SK-N-SH (cell line): ENCODE data around the gene SHISA8. TPM values are rescaled to one million over a fixed set of nuclear protein-coding genes. Genes with fewer than 3 reads are reported as not detected.

Source experiments
- CTCF ChIA-PET: fragments of 300-600, 350-600 bp; formaldehyde crosslinking; extraction: SDS; loops from one replicate; lab custom pipeline; 2021; lab: Yijun Ruan, JAX
- POLR2A ChIA-PET: fragments of 350-600 bp; sonication (Branson Sonifier 250); formaldehyde crosslinking; extraction: SDS; loops from one replicate; lab custom pipeline; 2020; ENCODE audit warnings: antibody characterized with exemption, inconsistent platforms; lab: Yijun Ruan, JAX
- DNase-seq: peaks from one replicate; pipeline ENCODE4 v3.0.0; 2012
- H2AFZ ChIP-seq: fragments of 200-600 bp; sonication (generic); 2 replicates; pipeline ENCODE4 v1.8.1; 2016; ENCODE audit warnings: antibody characterized with exemption, mild to moderate bottlenecking, low read depth
- H3F3A ChIP-seq: fragments of 200-600 bp; sonication (generic); replicated peaks from 2 replicates; pipeline ENCODE3; 2016; ENCODE audit warnings: antibody characterized with exemption, mild to moderate bottlenecking; ENCODE audit not compliant: insufficient read depth
- H3K27ac ChIP-seq, 2 experiments: fragments of 200-500 bp in 1 of 2; fragments of 200-600 bp in 1 of 2; sonication (Bioruptor generic) in 1 of 2; sonication (generic), shearing (Covaris generic) in 1 of 2; 2 replicates each; pipeline versions ENCODE4 v1.5.1 to v1.6.1; 2014 to 2016; ENCODE audit warnings: low read depth in 2 of 2, inconsistent platforms in 1 of 2, low read length in 1 of 2, mild to moderate bottlenecking in 1 of 2, mixed read lengths in 1 of 2
- H3K27me3 ChIP-seq: fragments of 200-600 bp; sonication (generic), shearing (Covaris generic); 2 replicates; pipeline ENCODE4 v1.6.1; 2016; ENCODE audit warnings: mixed run types; ENCODE audit not compliant: insufficient read depth
- H3K36me3 ChIP-seq, 2 experiments: fragments of 200-500 bp in 1 of 2; fragments of 200-600 bp in 1 of 2; sonication (Bioruptor generic) in 1 of 2; sonication (generic) in 1 of 2; replicated peaks in 1 of 2; 2 replicates each; pipeline versions ENCODE3 to v1.5.1; 2014 to 2016; ENCODE audit warnings: low read length in 1 of 2, mild to moderate bottlenecking in 1 of 2; ENCODE audit not compliant: insufficient read depth in 2 of 2, control insufficient read depth in 1 of 2
- H3K4me1 ChIP-seq, 2 experiments: fragments of 200-500 bp in 1 of 2; fragments of 200-600 bp in 1 of 2; sonication (Bioruptor generic) in 1 of 2; sonication (generic), shearing (Covaris generic) in 1 of 2; 2 replicates each; pipeline versions ENCODE4 v1.5.1 to v1.6.1; 2014 to 2016; ENCODE audit warnings: low read depth in 1 of 2, low read length in 1 of 2, mixed run types in 1 of 2; ENCODE audit not compliant: insufficient read depth in 2 of 2, control insufficient read depth in 1 of 2
- H3K4me2 ChIP-seq: fragments of 200-600 bp; sonication (generic), shearing (Covaris generic); 2 replicates; pipeline ENCODE4 v1.6.1; 2017; ENCODE audit warnings: mixed run types
- H3K4me3 ChIP-seq, 2 experiments: fragments of 200-500 bp in 1 of 2; fragments of 200-600 bp in 1 of 2; sonication (Bioruptor generic) in 1 of 2; sonication (generic), shearing (Covaris generic) in 1 of 2; 2 replicates each; pipeline versions ENCODE4 v1.5.1 to v1.8.1; 2014 to 2016; ENCODE audit warnings: low read depth in 2 of 2, inconsistent platforms in 1 of 2, low read length in 1 of 2, mild to moderate bottlenecking in 1 of 2, mixed read lengths in 1 of 2, moderate library complexity in 1 of 2
- H3K79me2 ChIP-seq: fragments of 200-600 bp; sonication (generic); 2 replicates; pipeline ENCODE4 v1.8.1; 2017; ENCODE audit warnings: mild to moderate bottlenecking; ENCODE audit not compliant: insufficient read depth
- H3K9ac ChIP-seq: fragments of 200-600 bp; sonication (generic); 2 replicates; pipeline ENCODE4 v1.6.1; 2017; ENCODE audit warnings: mixed run types
- H3K9me2 ChIP-seq: fragments of 200-600 bp; sonication (generic); 2 replicates; pipeline ENCODE4 v1.6.1; 2017; ENCODE audit warnings: mixed run types
- H3K9me3 ChIP-seq: fragments of 200-600 bp; sonication (generic); 2 replicates; pipeline ENCODE4 v1.6.1; 2017; ENCODE audit warnings: mixed run types, mild to moderate bottlenecking, moderate library complexity
- H4K20me1 ChIP-seq: fragments of 200-600 bp; sonication (generic); 2 replicates; pipeline ENCODE4 v1.6.1; 2017; ENCODE audit warnings: mild to moderate bottlenecking, mixed run types; ENCODE audit not compliant: insufficient read depth
- ELF1 ChIP-seq: IDR thresholded peaks from 2 replicates; pipeline ENCODE4 v1.4.0; 2012
- MXI1 ChIP-seq: IDR thresholded peaks from 2 replicates; pipeline ENCODE4 v1.6.1; 2012; ENCODE audit warnings: mild to moderate bottlenecking, low read depth, low read length, improper control_type of control experiment
- POLR2AphosphoS5 ChIP-seq: IDR thresholded peaks from 2 replicates; pipeline ENCODE4 v1.6.1; 2012; ENCODE audit warnings: low read depth, low read length
- RCOR1 ChIP-seq: fragments of 150-350 bp; IDR thresholded peaks from 2 replicates; pipeline ENCODE4 v1.6.1; 2017; ENCODE audit warnings: antibody characterized with exemption, low read length
- REST ChIP-seq: IDR thresholded peaks from 2 replicates; pipeline ENCODE4 v1.6.1; 2012; ENCODE audit warnings: mild to moderate bottlenecking, low read depth, low read length, moderate library complexity
- RFX5 ChIP-seq: IDR thresholded peaks from 2 replicates; pipeline ENCODE4 v1.6.1; 2012; ENCODE audit warnings: mild to moderate bottlenecking, improper control_type of control experiment, low read length
- SIN3A ChIP-seq: IDR thresholded peaks from 2 replicates; pipeline ENCODE4 v1.6.1; 2012; ENCODE audit warnings: low read depth, mild to moderate bottlenecking, low read length, moderate library complexity, borderline replicate concordance
- TEAD4 ChIP-seq: IDR thresholded peaks from 2 replicates; pipeline ENCODE4 v1.4.0; 2012; ENCODE audit warnings: mild to moderate bottlenecking, borderline replicate concordance; ENCODE audit not compliant: insufficient read depth
- WGBS: methylation state at CpG from one replicate; pipeline ENCODE4 v1.1.6; 2017; ENCODE audit warnings: low lambda C conversion rate; 5-methylcytosine and 5-hydroxymethylcytosine counted together
- polyA plus RNA-seq, 3 experiments: library from polyadenylated mRNA; depleted of rRNA; stranded (reverse); fragments of >200 nt; gene quantifications; 2 replicates each; pipeline ENCODE4 v1.2.3, GENCODE V29; 2012

Gene SHISA8
- polyA plus RNA-seq, 1 of the 3 experiments (the other 2 are of a cell fraction), result not detected

DNA sequence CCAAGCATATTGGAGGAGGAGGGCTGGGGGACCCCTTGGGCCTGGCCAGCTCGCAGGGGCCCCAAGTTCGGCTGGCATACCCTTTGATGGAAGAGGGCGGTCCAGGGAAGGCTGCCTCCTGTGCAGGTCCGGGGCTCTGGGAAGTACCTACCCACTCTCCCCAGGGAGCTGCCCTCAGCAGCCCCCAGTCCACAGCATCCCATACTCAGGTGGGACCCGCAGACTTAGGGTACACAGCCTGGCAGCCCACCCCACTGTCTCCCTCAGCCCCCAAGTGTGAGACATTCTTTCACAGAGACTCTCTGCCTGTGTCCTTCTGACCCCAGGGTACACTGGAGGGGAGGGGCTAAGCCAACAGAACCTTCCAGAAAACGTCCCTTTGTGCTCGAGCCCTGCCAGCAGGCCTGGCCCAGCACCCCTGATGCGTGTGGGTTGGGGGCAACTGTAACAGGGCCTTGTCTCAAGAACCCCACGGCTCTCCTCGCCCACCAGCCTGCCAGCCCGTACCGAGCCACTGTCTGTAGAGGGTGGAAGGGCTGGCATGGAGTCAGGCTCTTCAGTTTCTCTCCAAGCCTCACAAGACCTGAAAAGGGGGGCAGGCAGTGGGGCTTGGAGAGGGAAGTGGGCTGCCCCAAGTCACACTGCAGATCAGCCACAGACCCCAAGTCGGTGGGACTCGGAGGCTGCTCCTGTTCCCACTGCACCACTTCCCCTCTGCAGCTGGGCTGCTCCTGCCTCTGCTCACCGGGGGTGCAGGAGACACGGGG is 18.7 kb upstream of the SHISA8 start:
- no peak for DNase-seq
- Histone ChIP-seq H3K9ac (no peak overlapping the region), H3K27ac (no peak overlapping the region), H3K9me2 (no peaks in the 10 kb centered on the region), H3K4me1 (no peaks in the 10 kb centered on the region; a peak in 1 of 4 replicates), H3K79me2 (no peaks in the 10 kb centered on the region), H3F3A (no peaks in the 10 kb centered on the region), H4K20me1 (no peaks in the 10 kb centered on the region), H3K27me3 (no peaks in the 10 kb centered on the region), H2AFZ (no peak overlapping the region), H3K4me2 (no peak overlapping the region), H3K9me3 (no peaks in the 10 kb centered on the region), H3K36me3 (no peaks in the 10 kb centered on the region), H3K4me3 (no peak overlapping the region)
- POLR2A ChIA-PET, result no interaction called here
- CTCF ChIA-PET, result no interaction called here
- TF ChIP-seq TEAD4 (no peak), POLR2AphosphoS5 (no peak), ELF1 (no peak), REST (no peak), SIN3A (no peak), RFX5 (no peak), RCOR1 (no peak)
- 84% methylated on average over 3 of the region's 16 CpGs for WGBS

DNA sequence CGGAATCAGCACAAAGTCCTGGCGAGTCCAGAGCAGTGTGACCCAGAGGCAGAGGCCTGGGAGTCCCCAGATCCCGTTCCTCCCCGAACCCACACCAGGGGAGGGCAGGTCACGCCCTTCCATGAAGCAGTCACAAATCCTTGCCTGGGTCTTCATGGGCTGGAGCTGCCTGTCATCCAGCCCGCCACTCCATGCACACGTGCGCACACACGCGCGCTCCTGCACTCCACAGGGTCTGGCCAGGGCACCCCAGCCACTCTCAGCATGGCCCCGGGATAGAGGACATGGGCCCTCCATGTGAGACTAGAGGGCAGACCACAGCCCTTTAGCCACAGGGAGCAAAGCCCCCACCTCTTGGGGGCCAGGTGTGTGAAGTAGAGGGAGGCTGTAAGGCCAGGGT is 17.5 kb upstream of the SHISA8 start:
- 90% methylated on average over 2 of the region's 12 CpGs for WGBS
- Histone ChIP-seq H3K9me2 (no peaks in the 10 kb centered on the region), H3K27me3 (no peaks in the 10 kb centered on the region), H2AFZ (no peak overlapping the region), H3K36me3 (no peaks in the 10 kb centered on the region), H3K9me3 (no peaks in the 10 kb centered on the region), H3K79me2 (no peaks in the 10 kb centered on the region), H3K27ac (no peak overlapping the region), H3K4me1 (no peaks in the 10 kb centered on the region; a peak in 1 of 4 replicates), H3K4me3 (no peak overlapping the region), H3K4me2 (no peak overlapping the region), H3F3A (no peaks in the 10 kb centered on the region), H4K20me1 (no peaks in the 10 kb centered on the region), H3K9ac (no peak overlapping the region)
- ChIA-PET CTCF (interaction anchor here (0.6 kb wide), 1 partner anchor 235 kb away, joined by 3 read pairs; no protein-coding TSS in a partner anchor), POLR2A (no interaction called here)
- no peak for DNase-seq
- TF ChIP-seq MXI1, result no peak
